ENCODE data around the gene SLC19A3. TPM values are rescaled to one million over a fixed set of nuclear protein-coding genes. Genes with fewer than 3 reads are reported as not detected.

SLC19A3 gene
- total RNA-seq, 1 experiment from 2014 or later, result 0.26 TPM

DNA sequence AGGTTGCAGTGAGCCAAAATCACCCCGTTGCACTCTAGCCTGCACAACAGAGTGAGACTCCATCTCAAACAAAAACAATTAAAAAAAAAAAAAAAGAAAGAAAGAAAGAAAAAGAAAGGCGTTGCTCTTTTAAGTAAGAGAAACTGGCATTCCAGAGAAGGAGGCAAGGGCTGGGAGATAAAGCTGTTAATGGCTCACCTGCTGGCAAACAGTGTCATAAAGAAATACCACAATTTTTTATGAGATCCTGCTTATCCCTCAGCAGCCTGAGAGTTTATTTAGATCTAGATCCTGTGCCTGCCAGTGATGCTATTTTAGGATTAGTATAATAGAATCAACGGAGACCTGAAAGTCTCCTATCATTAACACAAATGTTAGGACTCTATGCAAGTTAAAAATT, 16.3 kb downstream of the SLC19A3 start:
- Histone ChIP-seq H3K9ac (ENCODE audit: low read length) (no peak overlapping the region), H3K27me3 (ENCODE audit: low read length) (no peaks in the 10 kb centered on the region), H3K4me3 (ENCODE audit: low read length) (no peak overlapping the region), H3K4me2 (ENCODE audit: low read length) (no peak overlapping the region), H3F3A (ENCODE audit: low read length, unreplicated experiment) (no peaks in the 10 kb centered on the region), H3K9me3 (ENCODE audit: low read length) (no peaks in the 10 kb centered on the region), H4K20me1 (ENCODE audit: low read length) (no peaks in the 10 kb centered on the region), H2AFZ (ENCODE audit: low read length) (no peak overlapping the region), H3K36me3 (ENCODE audit: low read depth, low read length) (no peaks in the 10 kb centered on the region), H3K9me2 (replicated peaks; ENCODE audit: low read length) (no peaks in the 10 kb centered on the region), H3K4me1 (ENCODE audit: insufficient read depth, low read length) (peaks cover 22% of the 10 kb centered on the region), H3K27ac (ENCODE audit: low read length) (no peak overlapping the region), H3K79me2 (ENCODE audit: low read length) (no peaks in the 10 kb centered on the region)
- intact Hi-C loops (cut with micrococcal nuclease), result no loop called here
- TF ChIP-seq EZH2phosphoT487 (IDR thresholded peaks at IDR 0.05; ENCODE audit: borderline replicate concordance, low read length) (no peak), EZH2 (IDR thresholded peaks at IDR 0.05; ENCODE audit: low read length, unreplicated experiment) (no peak)
- TF ChIP-seq, protein P1, sequence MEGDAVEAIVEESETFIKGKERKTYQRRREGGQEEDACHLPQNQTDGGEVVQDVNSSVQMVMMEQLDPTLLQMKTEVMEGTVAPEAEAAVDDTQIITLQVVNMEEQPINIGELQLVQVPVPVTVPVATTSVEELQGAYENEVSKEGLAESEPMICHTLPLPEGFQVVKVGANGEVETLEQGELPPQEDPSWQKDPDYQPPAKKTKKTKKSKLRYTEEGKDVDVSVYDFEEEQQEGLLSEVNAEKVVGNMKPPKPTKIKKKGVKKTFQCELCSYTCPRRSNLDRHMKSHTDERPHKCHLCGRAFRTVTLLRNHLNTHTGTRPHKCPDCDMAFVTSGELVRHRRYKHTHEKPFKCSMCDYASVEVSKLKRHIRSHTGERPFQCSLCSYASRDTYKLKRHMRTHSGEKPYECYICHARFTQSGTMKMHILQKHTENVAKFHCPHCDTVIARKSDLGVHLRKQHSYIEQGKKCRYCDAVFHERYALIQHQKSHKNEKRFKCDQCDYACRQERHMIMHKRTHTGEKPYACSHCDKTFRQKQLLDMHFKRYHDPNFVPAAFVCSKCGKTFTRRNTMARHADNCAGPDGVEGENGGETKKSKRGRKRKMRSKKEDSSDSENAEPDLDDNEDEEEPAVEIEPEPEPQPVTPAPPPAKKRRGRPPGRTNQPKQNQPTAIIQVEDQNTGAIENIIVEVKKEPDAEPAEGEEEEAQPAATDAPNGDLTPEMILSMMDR (conservative IDR thresholded peaks at IDR 0.05; ENCODE audit: low read depth, low read length), result no peak
- POLR2A ChIA-PET (ENCODE audit: unreplicated experiment), result no interaction called here
- no TSS peak for BruUV-seq (replicated peaks)
- DNase-seq, result no peak
- CTCF ChIA-PET, result no interaction called here
- ATAC-seq, result no peak

DNA sequence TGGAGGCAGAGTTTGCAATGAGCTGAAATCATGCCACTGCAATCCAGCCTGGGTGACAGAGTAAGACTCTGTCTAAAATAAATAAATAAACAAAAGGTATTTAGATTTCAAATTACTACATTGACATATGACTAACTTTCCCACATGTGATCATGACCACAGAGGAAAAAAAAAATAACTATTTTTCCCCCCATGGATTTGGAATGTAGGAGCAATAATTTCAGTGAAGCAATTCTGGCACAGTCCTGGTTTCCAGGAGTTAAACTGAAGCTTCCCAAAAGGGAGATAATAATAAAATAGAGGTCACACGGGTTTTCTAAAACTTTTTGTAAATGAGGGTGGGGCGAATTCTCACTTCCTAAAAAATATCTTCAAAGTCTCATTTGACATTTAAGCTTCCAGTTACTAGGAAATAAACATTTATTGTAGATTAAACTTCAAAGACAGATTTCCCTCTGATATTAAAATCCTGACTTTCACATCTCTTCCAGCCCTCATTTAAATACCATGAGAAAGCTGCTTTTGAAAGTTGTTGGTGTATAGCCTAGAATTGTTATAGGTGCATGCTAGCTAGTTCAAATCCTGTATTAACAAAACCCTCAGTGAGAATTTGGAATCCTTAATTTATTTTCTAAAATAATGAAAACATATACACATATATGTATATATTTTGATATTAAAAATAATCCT, 20.7 kb downstream of the SLC19A3 start:
- Histone ChIP-seq H3K9me3 (ENCODE audit: low read length) (no peaks in the 10 kb centered on the region), H3F3A (ENCODE audit: low read length, unreplicated experiment) (no peaks in the 10 kb centered on the region), H3K27ac (ENCODE audit: low read length) (no peak overlapping the region), H3K4me3 (ENCODE audit: low read length) (no peak overlapping the region), H4K20me1 (ENCODE audit: low read length) (no peaks in the 10 kb centered on the region), H3K79me2 (ENCODE audit: low read length) (no peaks in the 10 kb centered on the region), H3K27me3 (ENCODE audit: low read length) (peaks cover under 1% of the 10 kb centered on the region; the same call in 1 of the 2 replicates), H3K9ac (ENCODE audit: low read length) (no peak overlapping the region), H3K4me1 (ENCODE audit: insufficient read depth, low read length) (no peaks in the 10 kb centered on the region), H3K9me2 (replicated peaks; ENCODE audit: low read length) (no peaks in the 10 kb centered on the region), H2AFZ (ENCODE audit: low read length) (no peak overlapping the region), H3K4me2 (ENCODE audit: low read length) (no peak overlapping the region), H3K36me3 (ENCODE audit: low read depth, low read length) (no peaks in the 10 kb centered on the region)
- no TSS peak for BruUV-seq (replicated peaks)
- CTCF ChIA-PET, result no interaction called here
- TF ChIP-seq, protein P1 (conservative IDR thresholded peaks at IDR 0.05; ENCODE audit: low read depth, low read length), result no peak
- no peak for TF ChIP-seq EZH2 (IDR thresholded peaks at IDR 0.05; ENCODE audit: low read length, unreplicated experiment)
- no peak for TF ChIP-seq EZH2phosphoT487 (IDR thresholded peaks at IDR 0.05; ENCODE audit: borderline replicate concordance, low read length)
- DNase-seq (no peak), ATAC-seq (no peak)
- POLR2A ChIA-PET (ENCODE audit: unreplicated experiment), result no interaction called here
- intact Hi-C loops (cut with micrococcal nuclease), result no loop called here

DNA sequence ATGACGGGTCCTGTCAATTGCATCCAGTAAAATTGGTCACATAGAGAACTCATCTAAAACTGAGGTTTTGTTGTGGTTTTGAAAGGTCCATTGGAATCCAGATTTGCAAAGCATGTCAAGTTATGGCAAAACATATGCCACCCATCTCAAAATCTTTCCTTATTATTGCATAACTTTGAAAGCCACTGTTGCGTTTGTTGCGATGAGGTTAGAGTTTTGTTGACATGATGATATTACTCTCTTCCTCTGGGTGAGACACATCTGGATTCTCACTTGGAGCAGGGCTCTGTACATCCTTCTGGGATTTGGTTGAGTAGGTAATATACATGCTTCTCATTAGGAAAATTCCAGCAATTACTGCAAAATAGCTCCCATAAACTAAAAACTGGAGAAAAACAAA, 30.6 kb downstream of the SLC19A3 start:
- Histone ChIP-seq H3K27me3 (ENCODE audit: low read length) (peaks cover 11% of the 10 kb centered on the region; the same call in 1 of the 2 replicates), H3K4me2 (ENCODE audit: low read length) (no peak overlapping the region), H3K79me2 (ENCODE audit: low read length) (no peaks in the 10 kb centered on the region), H3K9ac (ENCODE audit: low read length) (no peak overlapping the region), H2AFZ (ENCODE audit: low read length) (no peak overlapping the region), H3K4me1 (ENCODE audit: insufficient read depth, low read length) (no peaks in the 10 kb centered on the region), H3K9me3 (ENCODE audit: low read length) (no peaks in the 10 kb centered on the region), H3K4me3 (ENCODE audit: low read length) (no peak overlapping the region), H3K9me2 (replicated peaks; ENCODE audit: low read length) (no peaks in the 10 kb centered on the region), H3F3A (ENCODE audit: low read length, unreplicated experiment) (no peaks in the 10 kb centered on the region), H3K27ac (ENCODE audit: low read length) (no peak overlapping the region), H3K36me3 (ENCODE audit: low read depth, low read length) (no peaks in the 10 kb centered on the region), H4K20me1 (ENCODE audit: low read length) (no peaks in the 10 kb centered on the region)
- no TSS peak for BruUV-seq (replicated peaks)
- DNase-seq, result no peak
- no peak for TF ChIP-seq EZH2 (IDR thresholded peaks at IDR 0.05; ENCODE audit: low read length, unreplicated experiment)
- no peak for TF ChIP-seq EZH2phosphoT487 (IDR thresholded peaks at IDR 0.05; ENCODE audit: borderline replicate concordance, low read length)
- TF ChIP-seq, protein P1 (conservative IDR thresholded peaks at IDR 0.05; ENCODE audit: low read depth, low read length), result no peak
- intact Hi-C loops (cut with micrococcal nuclease), result no loop called here
- ChIA-PET CTCF (no interaction called here), POLR2A (ENCODE audit: unreplicated experiment) (no interaction called here)
- ATAC-seq, result no peak
